GM18868 (cell line): ENCODE measurements around the gene PSMB10.
"Not testable (repeated sequence)": the region's sequence is repeated elsewhere in the genome, so short reads cannot be mapped to it uniquely, and the experiment has no call there.

Experiments used
- ATAC-seq: cut with Tn5 transposase; IDR thresholded peaks from one replicate; pipeline ENCODE4 v1.9.1; 2021; ENCODE audit warnings: mild to moderate bottlenecking, moderate library complexity; ENCODE audit not compliant: unreplicated experiment

The PSMB10 gene

DNA sequence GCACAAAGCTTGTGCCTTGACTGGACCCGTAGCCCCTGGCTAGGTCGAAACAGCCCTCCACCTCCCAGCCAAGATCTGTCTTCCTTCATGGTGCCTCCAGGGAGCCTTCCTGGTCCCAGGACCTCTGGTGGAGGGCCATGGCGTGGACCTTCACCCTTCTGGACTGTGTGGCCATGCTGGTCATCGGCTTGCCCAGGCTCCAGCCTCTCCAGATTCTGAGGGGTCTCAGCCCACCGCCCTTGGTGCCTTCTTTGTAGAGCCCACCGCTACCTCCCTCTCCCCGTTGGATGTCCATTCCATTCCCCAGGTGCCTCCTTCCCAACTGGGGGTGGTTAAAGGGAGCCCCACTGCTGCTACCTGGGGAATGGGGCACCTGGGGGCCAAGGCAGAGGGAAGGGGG lies 8.5 kb downstream of the PSMB10 start:
- no peak for ATAC-seq

DNA sequence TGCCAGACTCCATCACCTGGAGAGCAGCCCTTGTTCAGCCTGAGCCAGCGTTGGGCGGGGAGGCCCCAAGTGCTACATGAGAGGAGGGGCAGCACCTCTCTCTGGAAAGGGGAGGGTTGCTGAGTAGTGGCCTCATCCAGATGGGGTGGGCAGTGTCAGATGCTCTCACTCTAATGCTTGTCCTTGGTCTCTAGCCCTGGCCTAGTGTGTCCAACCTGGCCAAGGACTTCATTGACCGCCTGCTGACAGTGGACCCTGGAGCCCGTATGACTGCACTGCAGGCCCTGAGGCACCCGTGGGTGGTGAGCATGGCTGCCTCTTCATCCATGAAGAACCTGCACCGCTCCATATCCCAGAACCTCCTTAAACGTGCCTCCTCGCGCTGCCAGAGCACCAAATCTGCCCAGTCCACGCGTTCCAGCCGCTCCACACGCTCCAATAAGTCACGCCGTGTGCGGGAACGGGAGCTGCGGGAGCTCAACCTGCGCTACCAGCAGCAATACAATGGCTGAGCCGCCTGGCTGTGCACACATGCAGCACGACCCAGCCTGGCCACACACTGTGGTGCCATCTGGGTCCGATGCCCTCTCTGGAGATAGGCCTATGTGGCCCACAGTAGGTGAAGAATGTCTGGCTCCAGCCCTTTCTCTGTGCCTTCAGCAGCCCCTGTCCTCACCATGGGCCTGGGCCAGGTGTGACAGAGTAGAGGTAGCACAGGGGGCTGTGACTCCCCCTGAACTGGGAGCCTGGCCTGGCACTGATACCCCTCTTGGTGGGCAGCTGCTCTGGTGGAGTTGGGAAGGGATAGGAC lies 9.3 kb downstream of the PSMB10 start:
- no peak for ATAC-seq

DNA sequence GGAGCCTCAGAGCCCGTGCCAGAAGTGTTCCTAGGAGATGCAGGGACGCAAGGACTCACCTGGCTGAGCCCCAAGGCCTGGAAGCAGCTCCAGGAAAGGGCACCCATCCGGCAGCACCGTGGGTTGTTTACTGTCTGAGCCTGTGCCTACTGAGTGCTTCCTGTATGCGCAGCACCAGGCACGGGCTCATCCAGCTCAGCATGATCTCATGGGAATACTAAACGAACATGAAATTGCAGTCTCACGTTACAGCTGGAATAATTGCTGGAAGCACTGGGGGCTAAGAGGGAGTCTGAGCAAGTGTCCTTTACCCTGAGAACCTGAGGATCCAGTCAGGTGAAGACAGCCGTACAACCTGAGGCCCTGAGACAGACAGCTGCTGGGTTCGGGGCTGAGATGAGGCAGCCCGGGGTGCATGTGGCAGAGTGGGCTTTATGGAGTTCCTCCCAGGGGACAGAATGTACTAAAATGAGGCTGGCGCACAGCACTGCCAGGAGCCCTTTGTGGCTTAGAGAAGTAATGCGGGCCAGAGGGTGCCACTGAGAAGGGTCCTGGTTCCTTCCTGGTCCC lies 10.4 kb downstream of the PSMB10 start:
- ATAC-seq: no peak

DNA sequence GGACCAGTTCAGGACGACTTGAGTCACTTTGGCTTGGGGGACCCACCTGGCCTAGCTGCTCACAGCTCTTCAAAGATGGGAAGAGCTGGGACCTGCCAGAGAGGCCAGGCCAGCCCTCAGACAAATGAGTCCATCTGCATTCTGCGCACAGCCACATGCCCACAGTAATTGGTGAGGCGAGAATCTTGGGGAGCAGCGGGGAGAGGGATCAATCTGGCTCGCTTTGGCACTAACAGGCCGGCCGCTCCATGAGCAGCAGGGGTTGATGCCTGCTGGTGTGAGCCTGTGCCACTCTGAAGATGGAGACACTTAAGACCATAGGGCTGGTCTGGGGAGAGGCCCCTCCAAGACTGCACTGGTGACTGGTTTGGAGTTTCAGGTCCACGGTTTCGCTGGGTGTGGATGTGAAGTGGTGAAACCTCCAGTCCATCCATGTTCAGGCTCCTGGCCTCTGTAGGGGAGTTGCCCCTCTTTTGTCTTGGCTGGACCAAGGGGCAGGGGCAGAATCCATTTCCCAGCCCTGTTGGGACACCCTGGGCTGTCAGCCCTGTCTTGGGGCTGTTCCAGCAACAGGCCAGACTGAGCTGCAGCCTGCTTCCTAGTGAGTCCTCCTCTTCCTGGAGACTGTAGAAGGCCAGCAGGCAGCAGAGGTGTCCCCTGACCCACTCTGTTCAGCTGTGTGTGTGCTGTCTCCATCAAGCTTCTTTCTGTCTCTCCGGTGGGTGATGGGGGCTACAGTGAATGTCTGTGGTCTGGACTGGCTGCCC lies 12.3 kb downstream of the PSMB10 start:
- no peak for ATAC-seq

DNA sequence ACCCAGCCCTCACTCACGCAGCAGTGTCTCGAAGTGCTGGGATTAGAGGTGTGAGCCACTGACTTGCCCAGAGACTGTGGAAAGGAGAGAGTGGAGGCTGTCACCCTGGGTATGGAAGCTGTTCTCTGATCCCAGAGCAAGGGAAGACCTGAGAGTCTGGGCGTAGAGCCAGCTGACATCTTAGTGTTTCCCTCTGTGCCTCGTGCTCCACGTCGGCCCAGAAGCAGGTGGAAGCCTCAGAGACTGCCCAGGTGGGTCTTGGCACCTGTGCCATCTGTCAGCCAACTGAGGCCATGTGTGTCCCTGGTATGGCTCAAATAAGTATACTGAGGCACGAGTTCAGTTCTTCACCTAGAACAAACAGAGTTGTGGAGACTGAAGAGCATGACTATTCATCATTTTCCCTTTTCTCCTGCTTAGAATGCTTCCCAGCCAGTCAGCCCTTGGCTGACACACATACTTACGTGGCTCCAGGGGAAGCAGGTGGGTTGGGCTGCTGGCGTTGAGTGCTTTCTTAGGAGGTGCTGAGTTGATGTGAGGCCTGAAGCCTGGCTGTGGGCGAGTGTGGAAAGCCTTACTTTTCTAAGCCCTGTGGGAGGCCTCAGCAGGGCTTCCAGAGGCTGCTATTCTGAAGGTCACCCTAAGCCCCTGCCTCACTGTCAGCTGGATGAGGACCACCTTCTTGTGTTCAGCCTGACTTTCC lies 13.1 kb downstream of the PSMB10 start:
- ATAC-seq: no peak

DNA sequence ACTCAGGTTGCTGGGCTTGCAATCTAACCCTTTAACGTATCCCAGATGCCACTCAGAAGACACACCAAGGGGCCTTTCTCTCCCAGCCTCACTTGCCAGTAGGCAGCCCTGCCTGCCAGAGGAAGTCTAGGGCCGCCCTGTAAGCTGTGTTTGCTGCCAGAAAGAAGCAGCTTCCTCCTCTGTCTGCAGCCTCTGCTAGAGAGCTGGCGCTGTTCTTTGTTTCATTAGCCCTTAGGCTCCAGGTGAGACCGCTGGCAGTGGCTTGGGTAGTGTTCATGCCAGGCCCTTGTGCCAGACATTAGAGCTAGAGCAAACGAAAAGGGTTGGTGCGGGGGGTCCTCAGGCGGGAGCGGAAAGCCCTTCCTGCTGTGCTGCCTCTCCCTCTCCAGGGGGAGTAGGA lies 13.9 kb downstream of the PSMB10 start:
- no peak for ATAC-seq

DNA sequence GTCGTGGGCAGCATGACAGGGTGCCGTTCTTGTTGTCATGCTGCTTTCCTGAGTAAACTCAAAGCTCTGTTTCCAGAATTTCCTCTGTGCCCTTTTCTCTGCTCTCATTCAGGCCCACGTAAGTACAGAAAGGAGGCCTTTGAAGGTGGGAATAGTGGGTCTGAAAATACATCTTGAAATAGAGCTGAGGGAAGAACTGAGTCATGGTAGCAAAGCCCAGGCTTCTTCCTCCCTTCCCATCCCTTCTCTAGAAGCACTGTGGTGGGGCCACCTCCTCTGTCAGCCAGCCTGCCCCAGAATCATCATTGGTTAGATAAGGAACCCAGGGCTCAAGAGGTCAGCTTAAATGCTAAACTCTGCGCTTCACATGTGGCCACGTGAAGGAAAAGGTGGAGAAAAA lies 14.4 kb downstream of the PSMB10 start:
- no peak for ATAC-seq

DNA sequence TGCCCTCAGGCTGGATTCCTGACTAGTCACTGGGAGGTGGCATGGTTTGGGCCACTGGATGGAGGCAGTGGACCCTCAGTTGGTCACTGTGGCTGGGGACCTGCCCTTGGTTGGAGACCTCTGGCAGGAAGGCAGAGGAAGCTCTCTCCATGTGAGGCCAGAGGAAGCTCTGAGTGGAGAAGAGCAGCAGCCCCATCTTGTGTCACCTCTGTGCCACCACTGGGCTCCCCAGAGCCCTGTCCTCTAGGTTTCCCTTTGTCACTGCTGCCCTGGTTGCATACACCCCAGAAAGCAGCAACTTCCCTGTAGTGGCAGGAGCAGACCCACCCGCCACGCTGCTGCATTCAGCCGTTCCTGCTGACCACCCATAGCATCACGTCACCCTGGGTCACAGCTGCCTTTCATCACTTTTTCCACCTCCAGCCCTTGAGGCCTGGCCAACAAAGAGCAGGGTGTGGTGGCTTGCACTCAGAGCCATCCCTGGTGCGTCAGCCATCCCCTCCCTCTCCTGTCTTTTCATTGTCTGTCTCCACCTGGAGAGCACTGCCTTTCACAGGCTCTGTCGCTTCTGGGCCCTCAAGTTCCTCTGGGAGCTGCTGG lies 16.9 kb downstream of the PSMB10 start:
- ATAC-seq: no peak

DNA sequence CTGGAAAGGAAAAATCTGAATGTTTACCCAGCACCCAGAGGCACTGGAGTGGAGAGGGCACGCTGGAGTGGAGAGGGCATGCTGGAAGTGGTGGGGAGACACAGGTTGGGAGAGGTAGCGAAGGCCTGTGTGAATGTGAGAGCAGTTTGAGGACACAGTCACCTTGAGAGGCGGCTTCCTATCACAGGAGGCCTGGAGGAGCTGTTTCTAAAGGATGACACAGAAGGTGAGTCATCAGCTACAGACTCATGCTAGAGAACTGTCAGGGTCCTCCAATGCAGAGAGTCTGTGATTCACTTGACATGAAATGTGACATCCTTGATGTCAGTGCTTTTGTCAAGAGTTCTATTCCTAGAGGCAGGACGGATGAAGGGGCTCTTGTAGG lies 18.8 kb downstream of the PSMB10 start:
- ATAC-seq: no peak

DNA sequence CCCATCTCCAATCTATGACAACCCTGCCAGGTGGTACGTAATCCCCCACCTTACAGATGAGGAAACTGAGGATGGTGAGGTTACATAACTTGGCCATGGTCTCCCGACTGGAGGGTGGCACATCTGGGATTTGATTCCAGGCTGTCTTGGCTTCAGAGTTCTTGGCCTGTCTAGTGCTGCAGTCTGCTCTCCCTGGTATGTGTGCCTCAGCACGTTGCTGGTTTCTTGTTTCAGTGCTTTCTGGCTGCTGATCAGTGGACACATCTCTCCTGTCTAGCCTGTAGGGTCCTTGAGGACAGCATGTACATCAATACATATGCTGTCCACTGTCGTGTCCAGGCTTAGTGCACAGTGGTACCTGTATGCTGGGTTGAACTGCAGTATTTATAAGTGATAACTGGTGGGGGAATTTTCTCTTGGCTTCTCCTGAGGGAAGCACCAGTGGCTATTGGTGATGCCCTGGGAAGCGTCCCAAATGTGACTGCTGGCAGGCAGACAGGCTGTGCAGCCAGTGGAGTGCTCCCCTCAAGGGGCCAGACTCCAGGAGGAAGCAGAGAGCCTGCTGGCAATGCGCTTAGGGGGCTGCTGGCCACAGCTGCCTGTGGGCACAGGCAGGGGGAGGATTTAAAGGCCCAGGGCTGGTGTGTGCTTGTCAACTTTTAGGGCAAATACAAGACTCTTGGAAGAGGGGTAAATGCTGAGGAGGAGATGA lies 19.4 kb downstream of the PSMB10 start:
- ATAC-seq: no peak

DNA sequence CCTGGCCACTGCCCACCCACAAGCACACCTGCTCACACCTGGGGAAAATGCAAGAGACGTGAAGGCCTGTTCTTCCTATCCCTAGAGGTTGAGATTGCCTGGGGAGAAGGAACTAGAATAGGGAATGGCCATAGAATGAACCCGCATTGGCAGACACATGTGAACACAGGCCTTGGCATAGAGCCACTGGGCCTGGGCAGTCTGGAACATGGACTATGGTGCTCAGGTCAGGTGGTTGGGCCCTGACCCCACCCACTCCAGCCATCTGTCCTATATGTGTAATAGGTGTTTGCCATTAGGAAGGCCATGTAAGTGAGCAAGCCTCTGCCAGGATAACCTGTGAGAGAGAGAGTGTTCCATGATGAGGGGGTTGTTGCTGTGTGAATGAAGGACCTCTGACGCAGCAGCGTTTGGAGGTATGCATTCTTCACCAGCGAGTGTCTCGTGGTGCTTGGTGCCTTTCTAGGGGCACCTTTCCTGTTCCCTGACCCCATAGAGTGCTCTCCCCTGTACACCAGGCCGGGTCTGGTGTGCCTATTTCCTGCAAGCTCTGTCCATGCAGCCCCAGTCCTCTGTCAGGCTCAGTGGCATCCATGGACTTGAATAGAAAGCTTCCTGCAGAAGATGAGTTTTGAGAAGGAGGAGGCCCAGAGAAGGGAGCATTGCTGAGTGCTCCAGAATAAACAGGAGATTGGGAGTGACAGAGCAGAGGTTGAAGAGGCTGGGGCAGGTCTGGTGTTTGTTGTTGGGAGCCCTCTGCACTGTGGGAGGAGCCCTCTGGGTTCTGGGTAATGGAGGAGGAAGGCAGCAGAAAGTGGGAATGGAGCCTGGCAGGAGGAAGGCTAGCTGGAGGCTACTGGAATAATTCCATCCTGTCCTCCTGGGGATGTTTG lies 20.6 kb downstream of the PSMB10 start:
- no peak for ATAC-seq

DNA sequence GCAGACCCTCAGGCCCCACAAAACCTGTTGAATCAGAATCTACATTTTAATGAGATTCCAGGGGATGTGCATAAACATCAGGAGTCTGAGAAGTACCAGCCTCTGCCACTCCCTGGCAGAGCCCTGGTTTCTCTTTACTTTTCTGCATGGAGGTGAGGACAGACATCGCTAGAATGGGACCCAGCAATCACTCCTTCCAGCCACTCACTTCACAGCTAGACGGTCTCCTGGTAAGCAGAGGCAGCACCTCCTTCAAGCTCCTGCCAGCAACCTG lies 21.2 kb downstream of the PSMB10 start:
- ATAC-seq: not testable (repeated sequence)

DNA sequence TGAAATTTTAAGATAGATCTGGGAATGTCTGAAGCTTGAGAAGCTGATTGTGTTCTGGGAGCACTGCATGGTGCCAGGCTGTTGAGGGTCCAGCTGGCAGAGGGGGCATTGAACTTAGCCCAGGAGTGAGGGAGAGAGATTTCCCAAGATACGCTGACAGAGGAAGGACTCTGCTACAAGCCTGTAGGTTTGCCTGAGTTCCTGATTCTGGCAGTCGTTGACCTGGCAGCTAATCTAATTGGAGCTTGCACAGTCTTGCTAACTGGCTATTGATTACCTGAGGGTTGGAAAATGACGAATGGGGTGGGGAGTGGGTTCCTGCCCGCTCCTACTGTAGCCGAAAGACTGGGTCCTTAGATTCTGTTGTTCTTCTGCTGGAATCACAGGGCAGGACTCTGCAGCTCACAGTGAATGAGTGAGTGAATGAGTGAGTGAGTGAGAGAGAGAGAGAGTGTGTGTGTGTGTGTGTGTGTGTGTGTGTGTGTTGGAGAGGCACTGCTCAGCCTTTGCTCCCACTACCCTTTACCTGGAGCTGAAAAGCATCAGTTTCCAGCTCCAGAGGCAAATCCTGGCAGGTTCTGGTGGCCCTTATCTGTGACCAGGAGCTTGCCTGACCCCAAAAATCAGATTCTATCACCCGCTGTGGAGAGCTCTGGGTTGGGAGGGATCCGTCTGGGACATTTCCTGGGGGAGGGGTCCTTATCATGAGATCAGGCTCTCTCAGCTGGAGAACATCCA lies 21.7 kb downstream of the PSMB10 start:
- ATAC-seq: no peak

DNA sequence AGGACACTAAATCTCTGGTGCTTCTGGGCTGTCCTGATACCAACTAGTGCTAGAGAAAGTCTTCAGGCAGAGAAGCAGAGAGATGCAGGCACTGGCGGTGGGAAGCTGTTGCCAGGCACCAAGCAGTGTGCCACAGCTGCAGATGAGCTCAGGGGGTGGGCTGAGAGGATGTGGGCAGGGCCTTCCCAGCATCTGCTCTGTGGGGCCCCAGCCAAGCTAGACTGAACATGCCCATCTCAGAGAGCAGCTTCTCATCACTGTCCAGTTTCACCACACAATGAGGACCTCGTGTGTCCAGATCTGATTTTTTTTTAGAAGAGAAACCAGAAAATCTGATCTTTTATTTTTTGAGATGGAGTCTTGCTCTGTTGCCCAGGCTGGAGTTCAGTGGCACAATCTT lies 26.5 kb downstream of the PSMB10 start:
- ATAC-seq: no peak

DNA sequence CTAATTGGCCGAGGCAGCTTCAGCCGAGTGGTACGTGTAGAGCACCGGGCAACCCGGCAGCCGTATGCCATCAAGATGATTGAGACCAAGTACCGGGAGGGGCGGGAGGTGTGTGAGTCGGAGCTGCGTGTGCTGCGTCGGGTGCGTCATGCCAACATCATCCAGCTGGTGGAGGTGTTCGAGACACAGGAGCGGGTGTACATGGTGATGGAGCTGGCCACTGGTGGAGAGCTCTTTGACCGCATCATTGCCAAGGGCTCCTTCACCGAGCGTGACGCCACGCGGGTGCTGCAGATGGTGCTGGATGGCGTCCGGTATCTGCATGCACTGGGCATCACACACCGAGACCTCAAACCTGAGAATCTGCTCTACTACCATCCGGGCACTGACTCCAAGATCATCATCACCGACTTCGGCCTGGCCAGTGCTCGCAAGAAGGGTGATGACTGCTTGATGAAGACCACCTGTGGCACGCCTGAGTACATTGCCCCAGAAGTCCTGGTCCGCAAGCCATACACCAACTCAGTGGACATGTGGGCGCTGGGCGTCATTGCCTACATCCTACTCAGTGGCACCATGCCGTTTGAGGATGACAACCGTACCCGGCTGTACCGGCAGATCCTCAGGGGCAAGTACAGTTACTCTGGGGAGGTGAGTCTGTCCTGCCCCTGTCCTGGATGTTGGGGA lies 27.5 kb downstream of the PSMB10 start:
- no peak for ATAC-seq

DNA sequence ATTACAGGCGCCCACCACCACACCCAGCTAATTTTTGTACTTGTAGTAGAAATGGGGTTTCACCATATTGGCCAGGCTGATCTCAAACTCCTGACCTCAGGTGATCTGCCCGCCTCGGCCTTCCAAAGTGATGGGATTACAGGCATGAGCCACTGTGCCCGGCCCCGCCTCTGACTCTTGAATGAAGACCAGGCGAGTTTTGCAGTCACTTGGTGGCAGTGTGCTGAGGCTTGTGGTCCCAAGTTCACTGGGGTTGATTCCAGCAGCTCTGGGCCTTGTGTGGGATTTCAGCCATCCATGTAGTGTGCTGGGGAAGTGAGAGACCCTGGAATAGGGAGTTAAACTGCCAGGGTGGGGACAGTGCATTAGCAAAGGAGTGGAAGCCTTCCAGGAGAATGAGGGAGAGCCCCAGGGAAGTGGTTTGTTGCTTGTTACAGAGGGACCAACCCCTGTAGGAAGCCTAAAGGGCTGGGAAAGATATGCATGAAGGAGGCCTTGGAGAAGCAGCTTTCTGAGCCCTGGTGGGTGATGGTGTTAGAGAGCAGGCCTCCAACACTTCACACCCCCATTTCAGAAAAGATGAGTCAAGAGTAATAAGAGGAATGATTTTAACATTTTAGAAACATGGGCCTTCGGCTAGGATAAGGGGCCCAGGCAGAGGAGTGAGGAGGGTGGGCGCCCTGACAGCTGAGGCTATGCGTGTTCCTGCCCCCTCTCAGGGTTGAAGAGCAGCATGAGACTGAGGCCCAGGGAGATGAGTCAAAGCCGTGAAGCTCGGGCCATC lies 29.1 kb downstream of the PSMB10 start:
- no peak for ATAC-seq

DNA sequence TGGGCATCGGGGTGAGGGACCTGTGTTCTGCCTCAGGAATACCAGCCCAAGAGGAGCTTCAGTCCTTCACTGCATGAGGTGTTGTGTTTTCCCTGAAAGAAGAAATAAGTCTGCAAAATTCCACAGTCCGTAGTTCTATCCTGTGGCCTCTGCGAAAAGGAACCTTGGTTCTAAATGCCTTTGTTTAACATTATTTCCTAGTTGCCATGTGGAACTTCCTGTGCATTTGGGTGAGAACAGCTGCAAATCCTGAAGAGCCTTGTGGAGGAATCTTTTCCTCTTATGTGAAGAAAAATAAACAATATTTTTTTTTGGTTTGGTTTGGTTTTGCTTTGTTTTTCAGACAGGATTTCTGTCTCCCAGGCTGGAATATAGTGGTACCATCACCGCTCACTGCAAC lies 33.8 kb downstream of the PSMB10 start:
- no peak for ATAC-seq

DNA sequence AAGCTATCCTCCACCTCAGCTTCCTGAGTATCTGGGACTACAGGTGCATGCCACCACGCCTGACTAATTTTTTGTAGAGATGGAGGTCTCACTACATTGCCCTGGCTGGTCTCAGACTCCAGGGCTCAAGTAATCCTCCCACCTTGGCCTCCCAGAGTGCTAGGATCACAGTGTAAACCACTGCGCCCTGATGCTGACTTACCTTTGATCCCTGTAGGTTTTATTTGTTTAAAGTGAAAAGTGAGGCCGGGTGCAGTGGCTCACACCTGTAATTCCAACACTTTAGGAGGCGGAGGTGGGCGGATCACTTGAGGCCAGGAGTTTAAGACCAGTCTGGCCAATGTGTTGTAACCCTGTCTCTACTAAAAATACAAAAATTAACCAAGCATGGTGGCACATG lies 34.9 kb downstream of the PSMB10 start:
- ATAC-seq: no peak
